Omental fat pad (tissue), 4 donors: ENCODE results near the gene UBR4. TPM values are rescaled to one million over a fixed set of nuclear protein-coding genes. Genes with fewer than 3 reads are reported as not detected.

Experiments
- ATAC-seq: fragments of 150-250 bp; one replicate; pipeline ENCODE4 v1.9.1; 2016; ENCODE audit warnings: mild to moderate bottlenecking, moderate library complexity; ENCODE audit not compliant: low FRiP score
- DNase-seq: peaks from one replicate; pipeline ENCODE4 v3.0.0-alpha.2; 2019; ENCODE audit warnings: low spot score
- total RNA-seq, 4 donors: library from RNA; depleted of rRNA; stranded (reverse); fragments of >200 nt; gene quantifications; one replicate each; pipeline ENCODE4 v1.1.0, GENCODE V29; 2016
- TF ChIP-seq, protein P1 (sequence below), 3 donors: fragments of 450-650 bp; IDR thresholded peaks; one replicate each; pipeline ENCODE4 v1.5.1; 2016 to 2017; ENCODE audit warnings: antibody characterized with exemption in 3 of 3, mild to moderate bottlenecking in 3 of 3, moderate library complexity in 2 of 3

UBR4 gene
- total RNA-seq, 4 donors from 2014 or later, result 125 to 164 (median 133) TPM

DNA sequence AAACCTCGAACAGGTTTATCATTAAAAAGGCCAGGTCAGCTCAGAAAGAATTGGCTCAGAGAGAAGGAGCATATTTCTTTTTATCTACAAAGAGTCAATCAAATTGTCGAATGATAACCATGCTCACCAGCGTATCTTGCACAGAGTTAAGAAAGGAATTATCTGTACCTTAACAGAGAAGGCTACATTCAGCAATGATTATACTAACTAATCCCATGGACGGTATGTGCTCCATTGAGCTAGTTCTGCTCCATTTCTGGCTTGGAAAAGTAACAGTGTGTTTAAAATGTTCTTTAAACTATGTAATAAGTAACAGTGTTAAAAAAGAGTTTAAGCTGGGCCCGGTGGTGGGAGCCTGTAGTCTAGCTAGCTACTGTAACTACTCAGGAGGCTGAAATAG, 4.2 kb downstream of the UBR4 start:
- TF ChIP-seq, protein P1, sequence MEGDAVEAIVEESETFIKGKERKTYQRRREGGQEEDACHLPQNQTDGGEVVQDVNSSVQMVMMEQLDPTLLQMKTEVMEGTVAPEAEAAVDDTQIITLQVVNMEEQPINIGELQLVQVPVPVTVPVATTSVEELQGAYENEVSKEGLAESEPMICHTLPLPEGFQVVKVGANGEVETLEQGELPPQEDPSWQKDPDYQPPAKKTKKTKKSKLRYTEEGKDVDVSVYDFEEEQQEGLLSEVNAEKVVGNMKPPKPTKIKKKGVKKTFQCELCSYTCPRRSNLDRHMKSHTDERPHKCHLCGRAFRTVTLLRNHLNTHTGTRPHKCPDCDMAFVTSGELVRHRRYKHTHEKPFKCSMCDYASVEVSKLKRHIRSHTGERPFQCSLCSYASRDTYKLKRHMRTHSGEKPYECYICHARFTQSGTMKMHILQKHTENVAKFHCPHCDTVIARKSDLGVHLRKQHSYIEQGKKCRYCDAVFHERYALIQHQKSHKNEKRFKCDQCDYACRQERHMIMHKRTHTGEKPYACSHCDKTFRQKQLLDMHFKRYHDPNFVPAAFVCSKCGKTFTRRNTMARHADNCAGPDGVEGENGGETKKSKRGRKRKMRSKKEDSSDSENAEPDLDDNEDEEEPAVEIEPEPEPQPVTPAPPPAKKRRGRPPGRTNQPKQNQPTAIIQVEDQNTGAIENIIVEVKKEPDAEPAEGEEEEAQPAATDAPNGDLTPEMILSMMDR (IDR thresholded peaks at IDR 0.05), result no peak
- DNase-seq, result no peak
- no peak for ATAC-seq

DNA sequence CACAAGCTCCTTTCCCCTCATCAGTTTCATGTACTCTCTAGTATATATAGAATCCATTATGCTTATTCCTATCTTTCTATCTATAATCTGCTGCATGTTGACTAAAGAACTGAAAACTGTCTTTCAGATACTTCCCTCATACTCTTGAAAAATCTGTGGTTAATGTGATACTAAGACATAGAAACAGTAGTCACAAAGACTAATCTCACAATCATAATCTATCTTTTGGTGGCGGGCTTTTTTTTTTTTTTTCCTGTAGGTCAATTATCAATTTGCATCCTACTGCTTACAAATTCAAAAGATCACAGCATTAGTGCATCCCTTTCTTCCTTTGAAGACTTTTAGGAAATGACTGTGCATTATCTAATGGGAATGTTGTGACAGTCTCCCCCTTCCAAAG, 4.7 kb downstream of the UBR4 start:
- ATAC-seq, result no peak
- TF ChIP-seq, protein P1 (IDR thresholded peaks at IDR 0.05), result no peak
- DNase-seq, result no peak

DNA sequence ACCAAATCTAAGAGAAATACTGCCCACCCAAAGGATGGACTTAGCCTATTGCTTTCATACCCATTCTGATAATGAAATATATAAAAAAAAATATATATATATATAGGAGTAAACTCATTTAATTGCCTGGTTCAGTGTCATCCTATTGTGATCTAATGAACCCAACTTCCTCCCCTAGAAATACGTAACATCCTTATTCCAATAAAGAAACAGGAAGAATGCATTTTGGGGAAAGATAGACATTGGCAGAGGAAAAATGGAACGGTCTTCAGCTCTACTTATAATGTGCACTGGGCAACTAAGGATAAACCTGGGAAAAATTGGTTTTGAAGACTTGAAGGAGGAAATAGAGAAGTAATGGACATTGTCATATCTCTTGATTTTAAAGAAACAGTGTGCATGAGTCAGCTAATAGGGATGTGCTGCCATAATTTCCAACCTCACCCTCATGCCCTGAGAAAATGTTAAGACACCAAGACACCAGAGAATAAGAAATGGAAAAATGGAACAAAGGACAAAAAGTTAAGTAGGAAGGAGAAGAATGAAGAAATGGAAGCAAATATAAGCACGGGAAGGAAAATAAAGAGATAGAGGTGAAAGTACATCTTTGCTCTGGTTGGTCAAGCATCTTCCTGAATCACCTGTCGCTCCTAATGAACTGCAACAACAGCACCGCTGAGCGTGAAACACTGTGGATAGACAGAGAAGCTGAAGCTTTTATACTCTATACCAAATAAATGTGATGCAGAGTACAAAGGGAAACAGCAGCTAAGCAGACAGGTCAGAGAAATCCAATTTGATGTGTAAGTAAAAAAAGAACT, 5.4 kb downstream of the UBR4 start:
- no peak for DNase-seq
- TF ChIP-seq, protein P1 (IDR thresholded peaks at IDR 0.05), result no peak

DNA sequence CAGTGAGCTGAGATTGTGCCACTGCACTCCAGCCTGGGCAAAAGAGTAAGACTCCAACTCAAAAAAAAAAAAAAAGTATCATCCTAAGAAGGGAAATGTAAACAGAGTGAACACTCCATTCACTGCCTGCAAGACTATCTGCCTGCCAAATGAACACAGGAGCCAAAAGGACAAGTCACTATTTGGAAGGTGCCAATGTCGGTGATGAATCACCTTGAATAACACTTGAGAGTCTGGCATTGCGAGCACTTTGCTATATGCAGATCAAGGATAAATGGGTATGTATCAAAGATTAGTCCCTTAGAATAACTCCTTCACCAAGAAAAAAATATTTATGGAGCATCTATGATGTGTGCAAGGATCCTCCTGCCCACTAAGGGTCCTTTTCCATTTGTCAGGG, 6.6 kb downstream of the UBR4 start:
- DNase-seq (no peak), ATAC-seq (no peak)
- TF ChIP-seq, protein P1 (IDR thresholded peaks at IDR 0.05), result no peak

More for the DNA sequence above, 5.4 kb downstream of the UBR4 start:
- no peak for ATAC-seq

DNA sequence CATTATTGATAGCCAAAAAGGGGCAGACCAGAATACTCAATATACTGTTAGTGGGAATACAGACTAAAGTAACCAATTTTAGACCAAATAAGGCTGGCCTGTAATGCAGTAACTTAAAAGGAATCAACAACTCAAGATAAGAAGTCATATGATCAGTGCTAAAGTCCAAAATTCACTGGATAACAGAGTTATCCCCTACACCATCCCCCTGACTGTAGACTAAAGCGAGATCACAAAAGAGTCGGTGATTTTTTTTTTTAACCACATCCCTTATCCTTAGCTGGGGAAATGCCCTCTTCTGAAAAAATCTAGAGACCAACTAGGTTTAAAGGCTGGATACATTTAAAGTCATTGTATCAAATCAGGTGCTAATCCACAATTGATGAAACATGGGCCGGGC, 7.7 kb downstream of the UBR4 start:
- ATAC-seq (no peak), DNase-seq (no peak)
- TF ChIP-seq, protein P1 (IDR thresholded peaks at IDR 0.05), result no peak

DNA sequence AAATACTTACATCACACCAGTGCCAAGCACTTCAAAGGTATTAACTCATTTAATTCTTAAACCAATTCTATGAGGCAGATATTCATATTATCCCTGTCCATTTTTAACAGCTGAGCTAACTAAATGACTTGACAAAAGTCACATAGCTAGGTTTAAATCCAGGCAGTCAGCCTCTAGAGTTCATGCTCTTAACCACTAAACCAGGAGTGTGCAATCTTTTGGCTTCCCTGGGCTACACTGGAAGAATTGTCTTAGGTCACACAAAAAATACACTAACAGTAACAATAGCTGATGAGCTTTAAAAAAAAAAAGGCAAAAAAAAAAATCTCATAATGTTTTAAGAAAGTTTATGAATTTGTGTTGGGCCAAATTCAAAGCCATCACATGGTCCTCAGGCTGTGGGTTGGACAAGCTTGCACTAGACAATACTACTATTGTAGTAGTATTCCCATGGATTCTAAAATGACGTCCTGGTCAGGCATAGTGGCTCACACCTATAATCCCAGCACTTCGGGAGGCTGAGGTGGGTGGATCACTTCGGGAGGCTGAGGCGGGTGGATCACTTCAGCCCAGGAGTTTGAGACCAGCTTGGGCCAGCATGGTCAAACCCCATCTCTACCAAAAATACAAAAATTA, 10.0 kb downstream of the UBR4 start:
- DNase-seq (no peak), ATAC-seq (no peak)
- TF ChIP-seq, protein P1 (IDR thresholded peaks at IDR 0.05), result no peak
